ENCODE data around the gene GALM. TPM values are rescaled to one million over a fixed set of nuclear protein-coding genes. Genes with fewer than 3 reads are reported as not detected.

GALM gene
- polyA plus RNA-seq, 1 donor from 2014 or later: not detected

DNA sequence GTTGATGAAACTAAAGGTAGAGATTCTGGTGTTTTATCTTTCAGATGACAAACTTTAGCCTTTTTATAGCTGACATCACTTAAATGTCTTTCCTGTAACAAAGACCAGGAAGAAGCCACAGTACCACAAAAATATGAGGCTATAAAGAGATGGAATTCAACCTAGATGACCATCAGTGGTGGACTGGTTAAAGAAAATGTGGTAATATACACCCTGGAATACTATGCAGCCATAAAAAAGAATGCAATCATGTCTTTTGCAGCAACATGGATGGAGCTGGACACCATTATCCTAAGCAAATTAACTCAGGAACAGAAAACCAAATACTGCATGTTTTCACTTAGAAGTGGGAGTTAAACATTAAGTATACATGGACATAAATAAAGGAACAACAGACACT is 44.9 kb upstream of the GALM start:
- no peaks in the 10 kb centered on the region for H3K9me3 ChIP-seq (ENCODE audit: low read length)
- no peaks in the 10 kb centered on the region for H3K9me2 ChIP-seq (ENCODE audit: insufficient read depth, low read length)
- H3F3A ChIP-seq (ENCODE audit: insufficient read depth, low read length, poor library complexity, severe bottlenecking): no peaks in the 10 kb centered on the region
- TF ChIP-seq MXI1 (conservative IDR thresholded peaks at IDR 0.05; ENCODE audit: poor library complexity, severe bottlenecking) (no peak), POLR2AphosphoS5 (IDR thresholded peaks at IDR 0.05) (no peak), RAD21 (conservative IDR thresholded peaks at IDR 0.05) (no peak), EZH2 (IDR thresholded peaks at IDR 0.05; ENCODE audit: borderline replicate concordance, insufficient read depth, low read length, poor library complexity, severe bottlenecking) (no peak), CTCF (IDR thresholded peaks at IDR 0.05; ENCODE audit: poor library complexity, severe bottlenecking) (no peak), EP300 (conservative IDR thresholded peaks at IDR 0.05; ENCODE audit: poor library complexity, severe bottlenecking) (no peak), SMC3 (conservative IDR thresholded peaks at IDR 0.05; ENCODE audit: poor library complexity) (no peak), TAF1 (IDR thresholded peaks at IDR 0.05; ENCODE audit: low read depth) (no peak)
- TF ChIP-seq, protein P1, sequence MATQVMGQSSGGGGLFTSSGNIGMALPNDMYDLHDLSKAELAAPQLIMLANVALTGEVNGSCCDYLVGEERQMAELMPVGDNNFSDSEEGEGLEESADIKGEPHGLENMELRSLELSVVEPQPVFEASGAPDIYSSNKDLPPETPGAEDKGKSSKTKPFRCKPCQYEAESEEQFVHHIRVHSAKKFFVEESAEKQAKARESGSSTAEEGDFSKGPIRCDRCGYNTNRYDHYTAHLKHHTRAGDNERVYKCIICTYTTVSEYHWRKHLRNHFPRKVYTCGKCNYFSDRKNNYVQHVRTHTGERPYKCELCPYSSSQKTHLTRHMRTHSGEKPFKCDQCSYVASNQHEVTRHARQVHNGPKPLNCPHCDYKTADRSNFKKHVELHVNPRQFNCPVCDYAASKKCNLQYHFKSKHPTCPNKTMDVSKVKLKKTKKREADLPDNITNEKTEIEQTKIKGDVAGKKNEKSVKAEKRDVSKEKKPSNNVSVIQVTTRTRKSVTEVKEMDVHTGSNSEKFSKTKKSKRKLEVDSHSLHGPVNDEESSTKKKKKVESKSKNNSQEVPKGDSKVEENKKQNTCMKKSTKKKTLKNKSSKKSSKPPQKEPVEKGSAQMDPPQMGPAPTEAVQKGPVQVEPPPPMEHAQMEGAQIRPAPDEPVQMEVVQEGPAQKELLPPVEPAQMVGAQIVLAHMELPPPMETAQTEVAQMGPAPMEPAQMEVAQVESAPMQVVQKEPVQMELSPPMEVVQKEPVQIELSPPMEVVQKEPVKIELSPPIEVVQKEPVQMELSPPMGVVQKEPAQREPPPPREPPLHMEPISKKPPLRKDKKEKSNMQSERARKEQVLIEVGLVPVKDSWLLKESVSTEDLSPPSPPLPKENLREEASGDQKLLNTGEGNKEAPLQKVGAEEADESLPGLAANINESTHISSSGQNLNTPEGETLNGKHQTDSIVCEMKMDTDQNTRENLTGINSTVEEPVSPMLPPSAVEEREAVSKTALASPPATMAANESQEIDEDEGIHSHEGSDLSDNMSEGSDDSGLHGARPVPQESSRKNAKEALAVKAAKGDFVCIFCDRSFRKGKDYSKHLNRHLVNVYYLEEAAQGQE (IDR thresholded peaks at IDR 0.05; ENCODE audit: borderline replicate concordance): no peak
- no peak overlapping the region for H3K9ac ChIP-seq (ENCODE audit: low read length)
- no peaks in the 10 kb centered on the region for H3K36me3 ChIP-seq (ENCODE audit: insufficient read depth, low read length)
- no peak overlapping the region for H3K27ac ChIP-seq (ENCODE audit: low read length)
- H4K20me1 ChIP-seq (ENCODE audit: insufficient read depth): no peaks in the 10 kb centered on the region
- no peak overlapping the region for H3K4me2 ChIP-seq (ENCODE audit: low read length)
- no peaks in the 10 kb centered on the region for H3K79me2 ChIP-seq (replicated peaks; ENCODE audit: insufficient read depth, low read length)
- no peak overlapping the region for H3K4me3 ChIP-seq (ENCODE audit: low read length)
- H3K27me3 ChIP-seq (ENCODE audit: insufficient read depth, low read depth, low read length): no peaks in the 10 kb centered on the region
- H2AFZ ChIP-seq (ENCODE audit: low read depth, low read length): no peak overlapping the region

DNA sequence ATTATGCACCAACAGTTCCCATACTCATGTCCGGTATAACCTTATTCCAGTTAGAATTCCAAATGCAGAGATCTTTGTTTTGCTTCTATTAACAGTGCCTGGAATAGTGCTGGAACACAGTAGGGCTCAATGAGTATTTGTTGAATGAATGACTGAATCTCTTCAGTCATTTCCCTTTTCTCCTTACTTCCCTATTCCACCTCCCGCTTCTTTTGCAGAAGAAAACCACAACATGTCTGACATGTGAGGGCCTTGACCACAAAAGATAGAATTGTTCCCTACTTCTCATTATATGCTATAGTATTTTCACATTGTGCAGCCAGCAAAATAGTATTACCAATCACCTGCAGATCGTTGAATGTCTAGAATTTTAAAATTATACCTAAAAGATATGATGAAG is 43.7 kb upstream of the GALM start:
- no peak for TF ChIP-seq EZH2 (IDR thresholded peaks at IDR 0.05; ENCODE audit: borderline replicate concordance, insufficient read depth, low read length, poor library complexity, severe bottlenecking)
- Histone ChIP-seq H3K9me2 (ENCODE audit: insufficient read depth, low read length) (no peaks in the 10 kb centered on the region), H2AFZ (ENCODE audit: low read depth, low read length) (no peak overlapping the region), H3K9ac (ENCODE audit: low read length) (no peak overlapping the region), H3K27ac (ENCODE audit: low read length) (no peak overlapping the region), H3K4me3 (ENCODE audit: low read length) (no peak overlapping the region), H3K79me2 (replicated peaks; ENCODE audit: insufficient read depth, low read length) (no peaks in the 10 kb centered on the region), H3K4me2 (ENCODE audit: low read length) (no peak overlapping the region), H3K36me3 (ENCODE audit: insufficient read depth, low read length) (no peaks in the 10 kb centered on the region), H3K27me3 (ENCODE audit: insufficient read depth, low read depth, low read length) (no peaks in the 10 kb centered on the region), H3F3A (ENCODE audit: insufficient read depth, low read length, poor library complexity, severe bottlenecking) (no peaks in the 10 kb centered on the region), H3K9me3 (ENCODE audit: low read length) (no peaks in the 10 kb centered on the region), H4K20me1 (ENCODE audit: insufficient read depth) (no peaks in the 10 kb centered on the region)
